Nucleus accumbens (tissue), 56 donors: Measurements from ENCODE around the gene CTSE.

Experiments
- DNase-seq, 56 donors: peaks; one replicate each; lab custom pipeline; 2025; lab: John Stamatoyannopoulos, UW

Gene CTSE

DNA sequence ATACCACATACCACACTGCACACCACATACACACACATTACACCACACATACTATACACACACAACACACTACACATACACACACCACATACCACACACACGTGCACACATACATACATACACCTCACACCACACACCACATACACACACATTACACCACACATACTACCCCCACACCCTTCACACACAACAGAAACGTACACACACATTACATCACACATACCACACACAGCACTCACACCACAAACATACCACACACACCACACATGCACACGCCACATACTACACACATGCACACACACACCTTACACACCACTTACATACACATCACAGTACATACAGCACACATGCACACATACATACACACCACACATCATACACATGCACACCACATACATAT is 49.0 kb downstream of the CTSE start:
- DNase-seq: no peak

DNA sequence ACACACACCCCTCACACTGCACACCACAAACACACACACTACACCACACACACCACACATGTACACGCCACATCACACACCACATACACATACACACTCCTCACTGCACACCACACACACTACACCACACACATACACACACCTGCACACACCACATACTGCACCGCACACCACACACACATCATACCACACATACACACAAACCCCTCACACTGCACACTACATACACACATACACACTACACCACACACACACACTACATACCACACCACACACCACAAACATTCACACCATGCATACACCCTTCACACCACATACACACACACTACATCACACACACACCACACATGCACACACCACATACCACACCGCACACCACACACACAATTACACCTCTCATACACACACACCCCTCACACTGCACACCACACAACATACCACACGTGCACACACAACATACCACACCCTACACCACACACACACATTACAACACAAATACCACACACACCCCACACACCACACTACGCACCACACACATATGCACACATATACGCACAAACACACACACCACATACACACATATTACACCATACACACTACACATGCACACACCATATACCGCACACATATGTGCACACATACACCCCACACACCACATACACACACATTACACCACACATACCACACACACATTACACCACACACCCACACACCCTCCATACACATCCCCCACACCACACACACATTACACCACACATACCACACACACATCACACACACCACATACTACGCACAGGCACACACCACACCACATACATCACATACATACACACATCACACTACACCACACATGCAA is 50.1 kb downstream of the CTSE start:
- no peak for DNase-seq

DNA sequence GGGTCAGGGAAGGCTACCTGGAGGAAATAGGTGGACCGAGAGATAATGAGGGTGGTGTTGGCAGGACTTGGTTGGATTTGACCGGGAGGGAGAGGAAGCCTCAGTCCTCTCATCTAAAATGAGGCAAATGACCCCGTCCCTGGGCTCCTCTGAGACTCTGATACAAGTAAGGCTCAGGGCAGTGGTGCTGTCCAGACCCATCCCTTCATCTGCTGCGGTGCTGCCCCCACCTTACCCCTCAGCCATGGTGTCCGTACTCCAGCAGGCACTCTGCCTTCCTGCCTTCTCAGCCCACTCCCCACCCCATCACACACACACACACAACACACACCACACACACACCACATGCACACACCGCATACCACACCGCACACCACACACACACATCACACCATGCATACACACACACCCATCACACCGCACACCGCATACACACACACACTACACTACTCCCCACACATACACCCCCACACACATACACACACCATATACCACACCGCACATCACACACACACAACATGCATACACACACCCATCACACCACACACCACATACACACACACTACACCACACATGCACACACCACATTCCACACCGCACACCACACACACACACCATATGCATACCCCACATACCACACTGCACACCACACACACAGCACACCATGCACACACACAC is 51.1 kb downstream of the CTSE start:
- DNase-seq: no peak

GRCh38 chr1:205972081-205972480 is 51.6 kb downstream of the CTSE start:
- no peak for DNase-seq

DNA sequence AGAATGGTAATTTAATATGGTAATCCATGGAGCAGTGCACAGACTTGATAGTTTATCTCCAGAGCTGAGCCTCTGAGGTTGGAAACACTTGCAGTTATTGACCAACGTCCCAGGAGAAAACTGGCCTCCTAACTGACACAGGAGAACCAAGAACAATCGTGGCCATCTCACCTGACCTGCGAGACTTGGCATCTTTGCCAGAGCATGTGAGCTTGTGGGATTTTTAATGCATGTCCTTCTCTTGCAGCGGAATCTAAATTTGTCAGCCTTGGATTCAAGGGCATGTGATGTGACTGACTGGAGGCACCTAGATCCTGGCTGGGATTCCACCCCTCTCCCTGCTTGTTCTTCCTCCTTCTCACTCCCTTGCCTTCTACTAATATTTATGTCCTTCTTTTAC is 52.6 kb downstream of the CTSE start:
- DNase-seq: no peak

GRCh38 chr1:205970486-205970885 is 53.2 kb downstream of the CTSE start:
- no peak for DNase-seq

DNA sequence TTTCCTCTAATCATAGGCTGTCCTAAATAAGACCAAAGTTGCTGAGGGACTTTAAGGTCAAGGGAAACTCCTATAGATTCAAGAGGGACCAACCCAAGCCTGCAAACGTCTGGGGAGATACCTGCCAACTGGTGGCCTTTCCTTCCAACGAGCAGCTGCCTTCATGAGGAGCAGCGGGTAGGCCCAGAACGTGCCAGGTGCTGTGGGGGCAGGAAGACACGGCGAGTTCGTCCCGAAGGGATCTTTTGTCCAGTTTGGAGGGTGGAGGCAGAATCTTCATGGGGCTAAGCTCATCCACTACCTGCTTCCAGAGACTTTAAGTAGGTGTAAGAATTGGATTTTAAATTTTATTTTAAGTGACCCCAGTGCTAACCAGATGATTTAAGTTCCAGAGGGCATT is 54.5 kb downstream of the CTSE start:
- no peak for DNase-seq

GRCh38 chr1:205967554-205968335 is 56.0 kb downstream of the CTSE start:
- no peak for DNase-seq

GRCh38 chr1:205965036-205965884 is 58.4 kb downstream of the CTSE start:
- DNase-seq: peak in 1 of 56 donors; percentile 19

DNA sequence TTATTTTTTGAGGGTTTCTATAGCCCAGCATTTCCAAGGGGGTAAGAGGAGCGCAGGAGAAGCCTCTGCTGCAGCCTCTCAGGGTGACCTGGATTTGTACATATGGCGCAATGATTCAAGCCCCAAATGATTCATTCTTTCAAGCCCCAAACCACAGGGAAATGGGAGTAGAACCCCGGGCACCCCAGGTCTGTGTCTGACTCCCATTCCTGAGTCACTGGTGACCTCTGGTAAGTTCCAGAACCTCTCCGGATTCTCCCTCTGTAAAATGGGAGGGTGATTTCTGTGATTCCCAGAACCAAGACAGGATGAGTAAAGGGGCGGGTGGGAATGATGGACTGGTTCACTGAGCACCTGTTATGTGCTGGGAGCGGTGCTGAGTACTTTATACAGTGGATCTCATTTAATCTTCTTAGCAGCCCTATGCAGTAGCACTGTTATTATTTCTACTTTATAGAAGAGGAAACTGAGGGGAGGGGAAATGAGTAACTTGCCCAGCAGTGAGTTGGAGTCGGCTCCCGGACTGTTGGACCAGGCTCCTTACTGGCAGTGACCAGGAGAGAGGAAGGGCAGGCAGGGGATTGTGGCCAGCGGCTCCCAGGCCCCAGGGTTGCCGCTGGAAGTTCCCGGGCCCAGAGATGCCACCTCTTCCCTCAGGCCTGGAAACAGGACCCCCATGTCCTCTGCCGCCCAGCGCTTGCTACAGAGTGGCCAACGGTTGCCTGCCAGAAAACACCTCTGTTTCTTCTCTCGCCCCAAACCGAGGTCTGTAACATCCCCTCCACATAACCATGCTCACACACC is 60.1 kb downstream of the CTSE start:
- no peak for DNase-seq

DNA sequence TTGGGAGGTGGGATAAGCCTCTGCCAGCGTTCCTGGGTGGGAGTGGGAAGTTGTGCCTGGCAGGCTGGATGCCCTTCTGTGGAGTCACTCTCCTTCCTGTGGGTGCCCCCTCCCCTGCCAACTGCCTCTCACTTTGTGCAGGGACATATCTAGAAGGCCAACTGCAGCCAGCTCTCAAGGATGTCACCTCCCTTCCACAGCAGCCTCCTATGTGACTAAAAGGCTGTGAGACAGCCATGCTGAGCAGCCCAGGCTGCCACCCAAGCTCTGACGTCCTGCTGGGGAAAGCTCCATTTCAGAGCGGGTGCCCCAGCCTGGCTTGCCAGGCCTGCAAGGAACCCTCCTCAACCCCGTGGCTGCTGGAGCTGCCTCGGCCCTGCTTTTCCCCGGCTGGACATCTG is 60.9 kb downstream of the CTSE start:
- no peak for DNase-seq

DNA sequence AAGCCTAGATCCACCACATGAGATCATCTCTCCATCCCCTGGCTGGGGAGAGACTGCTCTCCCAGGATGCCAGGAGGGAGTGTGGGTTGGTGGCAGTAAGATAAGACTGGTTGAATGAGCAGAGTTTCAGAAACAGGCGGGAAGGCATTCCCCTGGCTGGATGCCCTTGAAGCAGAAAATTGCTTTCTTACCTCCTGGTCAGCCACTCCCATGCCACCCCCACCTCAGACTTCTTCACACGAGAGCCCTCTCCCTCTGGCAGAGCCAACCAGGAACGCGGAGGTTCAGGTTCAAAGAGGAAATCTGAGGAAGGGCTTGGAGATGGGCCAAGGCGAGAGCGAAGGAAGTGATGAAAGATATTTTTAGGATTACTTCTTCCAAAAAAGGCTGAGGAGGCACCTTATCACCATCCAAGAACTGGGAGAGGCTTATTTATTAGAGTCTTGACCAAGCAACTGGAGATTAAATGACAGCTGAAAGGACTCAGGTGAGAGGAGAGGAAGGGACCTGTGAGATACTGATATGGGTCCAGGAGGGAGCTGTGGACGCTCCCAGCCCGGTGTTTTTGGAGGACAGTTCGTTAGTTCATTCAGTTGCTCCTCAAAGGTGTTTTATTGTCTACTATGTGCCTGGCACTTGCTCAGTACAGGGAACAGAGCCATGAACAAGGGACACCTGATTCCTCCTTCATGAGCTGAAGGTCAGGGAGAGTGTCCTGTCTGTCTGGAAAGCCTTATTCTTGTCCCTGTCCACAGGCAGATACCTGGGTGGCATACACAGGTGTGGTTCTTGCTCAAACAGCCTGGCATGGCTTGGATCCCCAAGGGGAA is 61.5 kb downstream of the CTSE start:
- no peak for DNase-seq

DNA sequence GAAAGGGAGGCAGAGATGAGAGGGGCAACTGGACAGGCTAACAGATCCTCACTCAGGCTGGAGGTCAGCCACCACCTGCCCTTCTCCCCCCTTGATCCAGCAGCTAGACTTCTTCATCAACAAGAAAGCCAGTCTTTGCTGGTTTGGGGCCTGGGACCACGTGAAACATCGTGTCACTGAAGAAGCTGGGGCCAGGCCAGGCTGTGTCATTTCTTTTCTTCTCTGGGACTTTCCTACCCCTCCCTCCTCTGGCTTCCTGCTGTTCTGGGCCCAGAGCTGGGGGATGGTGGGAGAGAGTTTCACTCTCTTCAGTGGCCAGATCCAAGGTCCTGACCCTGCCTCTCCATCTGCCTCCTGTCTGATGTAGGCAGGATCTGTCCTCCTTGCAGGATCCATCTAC is 62.3 kb downstream of the CTSE start:
- DNase-seq: peak in 22 of 56 donors; percentile 7 to 66 (median 22)

GRCh38 chr1:205959789-205960188 is 63.9 kb downstream of the CTSE start:
- no peak for DNase-seq
